ENCODE measurements around the gene C13orf46.

- TF ChIP-seq POLR2A (IDR thresholded peaks at IDR 0.05; ENCODE audit: low read depth, low read length) = no peak
- no peak for TF ChIP-seq POLR2AphosphoS5 (IDR thresholded peaks at IDR 0.05; ENCODE audit: low read depth, low read length)
Measured at GRCh38 chr13:113976711-113977684, 3.1 kb upstream of the C13orf46 start.

All from GM12892 (cell line).